Testis (tissue), 2 donors: Measurements from ENCODE around the gene ATPAF2.

ENCODE experiments used
- POLR2A ChIP-seq: fragments of 450-650 bp; IDR thresholded peaks from one replicate; pipeline ENCODE4 v1.6.1; 2017; ENCODE audit warnings: antibody characterized with exemption, mild to moderate bottlenecking, moderate library complexity
- TF ChIP-seq, protein P1 (sequence below), 3 experiments: fragments of 450-650 bp in 2 of 3; fragments of 200-600 bp in 1 of 3; sonication (generic) in 1 of 3; IDR thresholded peaks; one replicate each; pipeline ENCODE4 v1.5.1; 2016 to 2019; ENCODE audit warnings: antibody characterized with exemption in 3 of 3, mild to moderate bottlenecking in 2 of 3, moderate library complexity in 1 of 3

DNA sequence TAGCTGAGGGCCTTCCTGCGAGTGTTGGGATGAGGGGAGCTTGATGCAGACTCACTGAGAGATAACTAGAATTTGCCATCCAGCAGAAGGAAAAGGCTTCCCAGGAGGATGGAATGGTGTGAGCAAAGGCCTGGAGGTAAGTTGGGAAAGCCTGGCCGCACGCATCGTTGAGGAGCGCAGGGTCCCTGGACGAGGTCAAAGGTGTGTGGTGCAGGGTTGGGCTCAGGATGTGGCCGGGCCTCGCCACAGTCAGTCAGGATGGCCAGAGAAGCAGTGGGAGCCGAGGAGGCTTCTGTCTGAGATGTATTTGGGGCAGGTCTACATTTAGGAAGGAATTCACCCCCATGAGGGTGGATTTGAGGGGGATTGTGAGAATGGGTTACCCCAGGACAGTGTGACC lies 49.9 kb downstream of the ATPAF2 start:
- TF ChIP-seq, protein P1, sequence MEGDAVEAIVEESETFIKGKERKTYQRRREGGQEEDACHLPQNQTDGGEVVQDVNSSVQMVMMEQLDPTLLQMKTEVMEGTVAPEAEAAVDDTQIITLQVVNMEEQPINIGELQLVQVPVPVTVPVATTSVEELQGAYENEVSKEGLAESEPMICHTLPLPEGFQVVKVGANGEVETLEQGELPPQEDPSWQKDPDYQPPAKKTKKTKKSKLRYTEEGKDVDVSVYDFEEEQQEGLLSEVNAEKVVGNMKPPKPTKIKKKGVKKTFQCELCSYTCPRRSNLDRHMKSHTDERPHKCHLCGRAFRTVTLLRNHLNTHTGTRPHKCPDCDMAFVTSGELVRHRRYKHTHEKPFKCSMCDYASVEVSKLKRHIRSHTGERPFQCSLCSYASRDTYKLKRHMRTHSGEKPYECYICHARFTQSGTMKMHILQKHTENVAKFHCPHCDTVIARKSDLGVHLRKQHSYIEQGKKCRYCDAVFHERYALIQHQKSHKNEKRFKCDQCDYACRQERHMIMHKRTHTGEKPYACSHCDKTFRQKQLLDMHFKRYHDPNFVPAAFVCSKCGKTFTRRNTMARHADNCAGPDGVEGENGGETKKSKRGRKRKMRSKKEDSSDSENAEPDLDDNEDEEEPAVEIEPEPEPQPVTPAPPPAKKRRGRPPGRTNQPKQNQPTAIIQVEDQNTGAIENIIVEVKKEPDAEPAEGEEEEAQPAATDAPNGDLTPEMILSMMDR (IDR thresholded peaks at IDR 0.05), result no peak
- no peak for TF ChIP-seq POLR2A
